GM10266 (cell line): Measurements from ENCODE around the gene APOBEC3G.

Source experiments
- DNase-seq: peaks from one replicate; pipeline ENCODE4 v3.0.0; 2012; ENCODE audit errors: extremely low spot score
- TF ChIP-seq, protein P1 (sequence below): IDR thresholded peaks from 2 replicates; pipeline ENCODE4 v1.5.1; 2012; ENCODE audit warnings: mild to moderate bottlenecking, low read depth; ENCODE audit not compliant: control insufficient read depth, insufficient read depth; ENCODE audit errors: missing control alignments

Gene APOBEC3G

GRCh38 chr22:39088685-39089032 is 11.6 kb downstream of the APOBEC3G start:
- TF ChIP-seq, protein P1, sequence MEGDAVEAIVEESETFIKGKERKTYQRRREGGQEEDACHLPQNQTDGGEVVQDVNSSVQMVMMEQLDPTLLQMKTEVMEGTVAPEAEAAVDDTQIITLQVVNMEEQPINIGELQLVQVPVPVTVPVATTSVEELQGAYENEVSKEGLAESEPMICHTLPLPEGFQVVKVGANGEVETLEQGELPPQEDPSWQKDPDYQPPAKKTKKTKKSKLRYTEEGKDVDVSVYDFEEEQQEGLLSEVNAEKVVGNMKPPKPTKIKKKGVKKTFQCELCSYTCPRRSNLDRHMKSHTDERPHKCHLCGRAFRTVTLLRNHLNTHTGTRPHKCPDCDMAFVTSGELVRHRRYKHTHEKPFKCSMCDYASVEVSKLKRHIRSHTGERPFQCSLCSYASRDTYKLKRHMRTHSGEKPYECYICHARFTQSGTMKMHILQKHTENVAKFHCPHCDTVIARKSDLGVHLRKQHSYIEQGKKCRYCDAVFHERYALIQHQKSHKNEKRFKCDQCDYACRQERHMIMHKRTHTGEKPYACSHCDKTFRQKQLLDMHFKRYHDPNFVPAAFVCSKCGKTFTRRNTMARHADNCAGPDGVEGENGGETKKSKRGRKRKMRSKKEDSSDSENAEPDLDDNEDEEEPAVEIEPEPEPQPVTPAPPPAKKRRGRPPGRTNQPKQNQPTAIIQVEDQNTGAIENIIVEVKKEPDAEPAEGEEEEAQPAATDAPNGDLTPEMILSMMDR = no peak
- no peak for DNase-seq

- DNase-seq = no peak
- TF ChIP-seq, protein P1 = no peak
These were observed 12.9 kb downstream of the APOBEC3G start for GRCh38 chr22:39089928-39090327.

GRCh38 chr22:39090426-39091064 is 13.5 kb downstream of the APOBEC3G start:
- DNase-seq = no peak
- TF ChIP-seq, protein P1 = no peak

GRCh38 chr22:39091126-39092081 is 14.3 kb downstream of the APOBEC3G start:
- TF ChIP-seq, protein P1 = no peak
- DNase-seq = no peak

DNA sequence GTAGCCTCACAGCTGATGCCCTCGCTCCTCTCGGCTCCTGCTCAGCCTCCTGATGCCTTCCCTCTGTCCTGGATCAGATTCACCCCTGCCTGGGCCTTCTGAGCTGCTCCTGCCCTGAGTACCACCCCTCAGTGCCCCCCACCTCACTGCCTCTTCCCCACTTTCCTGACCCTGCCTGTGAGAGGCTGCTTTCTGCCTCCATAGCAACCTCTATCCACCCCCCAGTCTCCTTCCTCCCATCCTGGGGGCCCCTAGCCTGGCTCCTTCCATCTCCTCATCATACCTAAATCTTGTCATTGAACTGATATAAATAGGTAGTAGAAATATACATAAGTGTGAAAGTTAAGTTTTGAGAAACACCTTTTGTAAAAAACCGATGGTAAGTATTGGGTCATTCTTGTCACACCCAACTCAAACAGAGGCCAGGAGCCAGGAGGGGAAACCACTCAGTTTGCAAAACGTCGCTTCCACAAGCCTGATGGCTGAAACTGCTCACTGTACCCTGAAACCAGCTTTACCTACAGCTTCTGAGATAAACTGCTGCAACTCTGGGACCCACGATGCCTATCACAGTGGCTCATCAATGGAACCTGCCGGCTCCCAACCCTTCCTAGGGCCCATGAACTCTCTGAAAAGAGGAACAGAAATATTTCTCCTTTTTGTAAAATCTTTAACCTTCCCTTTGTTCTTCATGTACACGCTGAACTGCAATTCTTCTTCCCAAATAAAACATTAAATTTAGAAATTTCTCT is 15.2 kb downstream of the APOBEC3G start:
- no peak for DNase-seq
- TF ChIP-seq, protein P1 = no peak

- TF ChIP-seq, protein P1 = no peak
- DNase-seq = no peak
These were observed 17.8 kb downstream of the APOBEC3G start for GRCh38 chr22:39094717-39095389.
